22Rv1 (cell line): ENCODE data around the gene SPACA1.

Source experiments
- CTCF ChIP-seq: fragments of 450-650 bp; IDR thresholded peaks from 2 replicates; pipeline ENCODE4 v1.5.1; 2017; ENCODE audit warnings: mild to moderate bottlenecking
- ZFX ChIP-seq: fragments of 450-650 bp; IDR thresholded peaks from 2 replicates; pipeline ENCODE4 v1.6.1; 2017; ENCODE audit warnings: antibody characterized with exemption, borderline replicate concordance

DNA sequence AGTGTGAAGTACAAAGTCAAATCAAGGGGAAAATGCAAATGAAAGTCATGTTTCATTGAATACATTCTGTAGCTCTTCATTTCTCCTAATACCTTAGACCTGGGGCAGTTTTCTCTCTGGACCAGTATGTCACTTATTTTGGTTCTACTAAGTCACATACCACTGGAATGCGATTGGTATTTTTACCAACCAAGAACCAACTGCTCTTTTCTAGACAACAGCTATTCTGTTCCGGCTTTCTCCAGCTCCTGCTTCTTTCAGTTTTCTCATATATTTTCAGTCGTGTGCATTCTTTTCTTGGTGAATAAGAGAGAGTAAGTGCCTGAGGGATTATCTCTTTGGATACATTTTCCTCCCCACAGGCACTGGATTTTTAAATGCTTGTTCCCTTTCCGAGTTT, 39.2 kb upstream of the SPACA1 start:
- no peak for TF ChIP-seq CTCF
- no peak for TF ChIP-seq ZFX
